Right lobe of liver (tissue), 4 donors: ENCODE measurements around the gene TWF1.

Experiments
- POLR2A ChIP-seq: fragments of 450-650 bp; IDR thresholded peaks from one replicate; pipeline ENCODE4 v1.6.1; 2017; ENCODE audit warnings: antibody characterized with exemption, mild to moderate bottlenecking
- TF ChIP-seq, protein P1 (sequence below), 4 donors: fragments of 200-600 bp in 3 of 4; fragments of 450-650 bp in 1 of 4; IDR thresholded peaks; one replicate each; pipeline versions ENCODE4 v1.5.1 to v1.8.0; 2016 to 2022; ENCODE audit warnings: antibody characterized with exemption in 4 of 4, mild to moderate bottlenecking in 2 of 4
- donor health status: DM: no; HTN: no; CAD: no.
- donor health status: DM: no; HTN: no; CAD: no.
- donor health status: DM: no; HTN: yes; CAD: no.

DNA sequence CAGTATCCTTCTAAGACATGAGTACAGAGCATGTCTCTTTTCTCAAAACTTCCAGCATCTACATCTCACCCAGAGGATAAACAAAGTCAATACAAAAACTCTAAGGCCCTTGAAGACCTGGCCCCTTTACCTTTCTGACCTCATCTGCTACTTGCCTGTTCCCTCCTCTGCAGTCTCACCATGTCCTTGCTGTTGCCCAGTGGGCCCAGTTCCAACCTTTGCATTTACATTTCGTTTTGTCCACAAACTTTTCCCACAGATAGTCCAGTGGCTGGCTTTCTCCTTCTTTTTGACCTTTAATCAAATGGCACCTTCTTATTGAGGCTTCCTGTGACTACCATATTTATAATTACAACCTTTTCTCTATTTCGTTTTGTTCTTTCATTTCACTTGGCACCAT lies 45.7 kb downstream of the TWF1 start:
- TF ChIP-seq POLR2A: no peak
- TF ChIP-seq, protein P1, sequence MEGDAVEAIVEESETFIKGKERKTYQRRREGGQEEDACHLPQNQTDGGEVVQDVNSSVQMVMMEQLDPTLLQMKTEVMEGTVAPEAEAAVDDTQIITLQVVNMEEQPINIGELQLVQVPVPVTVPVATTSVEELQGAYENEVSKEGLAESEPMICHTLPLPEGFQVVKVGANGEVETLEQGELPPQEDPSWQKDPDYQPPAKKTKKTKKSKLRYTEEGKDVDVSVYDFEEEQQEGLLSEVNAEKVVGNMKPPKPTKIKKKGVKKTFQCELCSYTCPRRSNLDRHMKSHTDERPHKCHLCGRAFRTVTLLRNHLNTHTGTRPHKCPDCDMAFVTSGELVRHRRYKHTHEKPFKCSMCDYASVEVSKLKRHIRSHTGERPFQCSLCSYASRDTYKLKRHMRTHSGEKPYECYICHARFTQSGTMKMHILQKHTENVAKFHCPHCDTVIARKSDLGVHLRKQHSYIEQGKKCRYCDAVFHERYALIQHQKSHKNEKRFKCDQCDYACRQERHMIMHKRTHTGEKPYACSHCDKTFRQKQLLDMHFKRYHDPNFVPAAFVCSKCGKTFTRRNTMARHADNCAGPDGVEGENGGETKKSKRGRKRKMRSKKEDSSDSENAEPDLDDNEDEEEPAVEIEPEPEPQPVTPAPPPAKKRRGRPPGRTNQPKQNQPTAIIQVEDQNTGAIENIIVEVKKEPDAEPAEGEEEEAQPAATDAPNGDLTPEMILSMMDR (IDR thresholded peaks at IDR 0.05): no peak
